NCI-H510A (cell line): Measurements from ENCODE around the gene CAB39L.
"Not testable (repeated sequence)": the region's sequence is repeated elsewhere in the genome, so short reads cannot be mapped to it uniquely, and the experiment has no call there.

ENCODE experiments used
- DNase-seq: peaks from one replicate; lab custom pipeline; 2025; lab: John Stamatoyannopoulos, UW

Gene CAB39L

GRCh38 chr13:49343731-49344130, 100.1 kb downstream of the CAB39L start:
- no peak for DNase-seq

GRCh38 chr13:49343255-49343654, 100.6 kb downstream of the CAB39L start:
- no peak for DNase-seq

GRCh38 chr13:49342454-49342853, 101.4 kb downstream of the CAB39L start:
- DNase-seq: no peak

GRCh38 chr13:49341941-49342340, 101.9 kb downstream of the CAB39L start:
- no peak for DNase-seq

GRCh38 chr13:49341517-49341916, 102.3 kb downstream of the CAB39L start:
- no peak for DNase-seq

GRCh38 chr13:49340161-49340560, 103.7 kb downstream of the CAB39L start:
- peak; percentile 8 for DNase-seq

- no peak for DNase-seq
These were observed 107.2 kb downstream of the CAB39L start for GRCh38 chr13:49336655-49337054.

- no peak for DNase-seq
These were observed 113.4 kb downstream of the CAB39L start for GRCh38 chr13:49330546-49330864.

- no peak for DNase-seq
These were observed 113.9 kb downstream of the CAB39L start for GRCh38 chr13:49329831-49330545.

- not testable (repeated sequence) for DNase-seq
These were observed 116.7 kb downstream of the CAB39L start for GRCh38 chr13:49327145-49327544.

- no peak for DNase-seq
These were observed 117.5 kb downstream of the CAB39L start for GRCh38 chr13:49326222-49326917.

- no peak for DNase-seq
These were observed 120.5 kb downstream of the CAB39L start for GRCh38 chr13:49323344-49323743.

GRCh38 chr13:49322702-49323101, 121.2 kb downstream of the CAB39L start:
- DNase-seq: no peak

- no peak for DNase-seq
These were observed 122.9 kb downstream of the CAB39L start for GRCh38 chr13:49320975-49321374.

GRCh38 chr13:49319951-49320350, 123.9 kb downstream of the CAB39L start:
- DNase-seq: no peak

- no peak for DNase-seq
These were observed 124.3 kb downstream of the CAB39L start for GRCh38 chr13:49319551-49319950.

- no peak for DNase-seq
These were observed 127.9 kb downstream of the CAB39L start for GRCh38 chr13:49315756-49316482.

- no peak for DNase-seq
These were observed 128.8 kb downstream of the CAB39L start for GRCh38 chr13:49315036-49315565.

- DNase-seq: no peak
These were observed 129.5 kb downstream of the CAB39L start for GRCh38 chr13:49314344-49314882.

GRCh38 chr13:49311816-49312215, 132.0 kb downstream of the CAB39L start:
- no peak for DNase-seq

- DNase-seq: no peak
These were observed 133.6 kb downstream of the CAB39L start for GRCh38 chr13:49310251-49310650.

- no peak for DNase-seq
These were observed 134.9 kb downstream of the CAB39L start for GRCh38 chr13:49308921-49309408.
